HG03175 (cell line): ENCODE data around the gene TACC2.
A peak's percentile ranks its signal among the peaks of the same experiment; 100 is the strongest.
"Not testable (repeated sequence)": the region's sequence is repeated elsewhere in the genome, so short reads cannot be mapped to it uniquely, and the experiment has no call there.

Experiments
- ATAC-seq: cut with Tn5 transposase; IDR thresholded peaks from one replicate; pipeline ENCODE4 v1.9.1; 2021; ENCODE audit warnings: mild to moderate bottlenecking, moderate library complexity; ENCODE audit not compliant: unreplicated experiment

The TACC2 gene

GRCh38 chr10:122089311-122090017 lies 100.5 kb downstream of the TACC2 start:
- ATAC-seq = no peak

GRCh38 chr10:122091722-122092121 lies 102.8 kb downstream of the TACC2 start:
- no peak for ATAC-seq

- no peak for ATAC-seq
Measured at GRCh38 chr10:122093076-122093475, 104.1 kb downstream of the TACC2 start.

GRCh38 chr10:122096181-122096580 lies 107.2 kb downstream of the TACC2 start:
- ATAC-seq = not testable (repeated sequence)

GRCh38 chr10:122096705-122097104 lies 107.7 kb downstream of the TACC2 start:
- ATAC-seq = no peak

- ATAC-seq = no peak
Measured at GRCh38 chr10:122097935-122098334, 109.0 kb downstream of the TACC2 start.

- ATAC-seq = no peak
Measured at GRCh38 chr10:122098924-122099323, 110.0 kb downstream of the TACC2 start.

GRCh38 chr10:122099562-122099961 lies 110.6 kb downstream of the TACC2 start:
- ATAC-seq = no peak

- no peak for ATAC-seq
Measured at GRCh38 chr10:122102146-122102868, 113.3 kb downstream of the TACC2 start.

GRCh38 chr10:122102869-122103525 lies 114.0 kb downstream of the TACC2 start:
- ATAC-seq = no peak

GRCh38 chr10:122103592-122103991 lies 114.6 kb downstream of the TACC2 start:
- ATAC-seq = no peak

GRCh38 chr10:122108786-122109185 lies 119.8 kb downstream of the TACC2 start:
- not testable (repeated sequence) for ATAC-seq

- ATAC-seq = peak; percentile 40
Measured at GRCh38 chr10:122112021-122112616, 123.2 kb downstream of the TACC2 start.

GRCh38 chr10:122112625-122113160 lies 123.7 kb downstream of the TACC2 start:
- no peak for ATAC-seq

GRCh38 chr10:122113161-122113944 lies 124.4 kb downstream of the TACC2 start:
- no peak for ATAC-seq

GRCh38 chr10:122113945-122114747 lies 125.2 kb downstream of the TACC2 start:
- no peak for ATAC-seq

GRCh38 chr10:122115874-122116273 lies 126.9 kb downstream of the TACC2 start:
- ATAC-seq = no peak

GRCh38 chr10:122116331-122116730 lies 127.4 kb downstream of the TACC2 start:
- no peak for ATAC-seq

- ATAC-seq = no peak
Measured at GRCh38 chr10:122117475-122117874, 128.5 kb downstream of the TACC2 start.
